ENCODE results near the gene RELN. TPM values are rescaled to one million over a fixed set of nuclear protein-coding genes. Genes with fewer than 3 reads are reported as not detected.

The RELN gene
- total RNA-seq, 1 experiment from 2014 or later: 0.02 TPM

- H4K91ac ChIP-seq (ENCODE audit: insufficient read length, low read depth, low read length): no peak overlapping the region
- H3K4me1 ChIP-seq (ENCODE audit: insufficient read depth, low read length): no peaks in the 10 kb centered on the region
- H3K79me2 ChIP-seq (ENCODE audit: insufficient read depth, low read length): no peaks in the 10 kb centered on the region
- TF ChIP-seq CTCF (conservative IDR thresholded peaks at IDR 0.05): no peak
- H3T11ph ChIP-seq (ENCODE audit: low read length): no peak overlapping the region
- no peak overlapping the region for H2BK20ac ChIP-seq (ENCODE audit: low read depth, low read length, poor library complexity, severe bottlenecking)
- no peak overlapping the region for H3K4ac ChIP-seq (ENCODE audit: low read depth, low read length)
- peak overlapping the region; percentile 36 for H2AFZ ChIP-seq (ENCODE audit: low read length)
- no peak overlapping the region for H2BK12ac ChIP-seq (ENCODE audit: insufficient read length, low read depth, low read length)
- no peak overlapping the region for H3K9ac ChIP-seq (ENCODE audit: extremely low read depth, insufficient read length, low read length)
- no peak overlapping the region for H3K56ac ChIP-seq (ENCODE audit: insufficient read length, low read depth, low read length)
- H3K4me2 ChIP-seq (ENCODE audit: insufficient read depth, insufficient read length, low read length): no peak overlapping the region
- H3K27ac ChIP-seq (ENCODE audit: insufficient read length, low read depth, low read length): no peak overlapping the region
- H2BK120ac ChIP-seq (ENCODE audit: low read depth, low read length, poor library complexity, severe bottlenecking): no peak overlapping the region
- Mint-ChIP-seq H3K4me3 (no peak overlapping the region), H3K27me3 (ENCODE audit: low read depth) (no peaks in the 10 kb centered on the region), H3K4me1 (peaks cover 0 to 3% of the 10 kb centered on the region in 2 experiments; a peak in 1 of 4 replicates), H3K36me3 (ENCODE audit: insufficient read depth in 1 of 3, low read depth in 3 of 3) (no peaks in the 10 kb centered on the region), H3K9me3 (no peaks in the 10 kb centered on the region), H3K27ac (no peak overlapping the region)
- H3K9me3 ChIP-seq (ENCODE audit: control insufficient read depth, low read depth, low read length): no peaks in the 10 kb centered on the region
- H2BK5ac ChIP-seq (ENCODE audit: insufficient read length, low read length): no peak overlapping the region
- no CpG with 5 or more reads among the region's 4 CpGs for WGBS (ENCODE audit: extremely low coverage, insufficient read length, low lambda C conversion rate)
- no peaks in the 10 kb centered on the region for H4K20me1 ChIP-seq (ENCODE audit: control insufficient read depth, insufficient read depth, insufficient read length)
- H2BK15ac ChIP-seq (ENCODE audit: low read depth, low read length): no peak overlapping the region
- DNase-seq: no peak
- no peak overlapping the region for H3K14ac ChIP-seq (ENCODE audit: insufficient read depth, low read length)
- no peak overlapping the region for H4K5ac ChIP-seq (ENCODE audit: insufficient read length, low read depth, low read length)
- no peak overlapping the region for H3K18ac ChIP-seq (ENCODE audit: insufficient read length, low read depth, low read length)
- H3K23me2 ChIP-seq (ENCODE audit: insufficient read length, low read depth, low read length, poor library complexity, severe bottlenecking): no peaks in the 10 kb centered on the region
- H4K8ac ChIP-seq (replicated peaks; ENCODE audit: insufficient read length, low read depth, low read length): no peak overlapping the region
- no peak overlapping the region for H3K23ac ChIP-seq (ENCODE audit: insufficient read length, low read depth, low read length)
- no peaks in the 10 kb centered on the region for H3K27me3 ChIP-seq (ENCODE audit: insufficient read depth, low read length)
- no peaks in the 10 kb centered on the region for H3K79me1 ChIP-seq (ENCODE audit: insufficient read depth, low read depth, low read length, poor library complexity, severe bottlenecking)
- H2AK5ac ChIP-seq (ENCODE audit: insufficient read length, low read length): no peak overlapping the region
These were observed 15.7 kb upstream of the RELN start for GRCh38 chr7:104005197-104005596.

Measured in H9 (cell line).